Endodermal cell (in vitro differentiated cells): ENCODE measurements around the gene TMEM154. TPM values are rescaled to one million over a fixed set of nuclear protein-coding genes. Genes with fewer than 3 reads are reported as not detected.

Experiments used
- DNase-seq: peaks from one replicate; pipeline ENCODE4 v3.0.0-alpha.2; 2017
- H3K27ac ChIP-seq: 2 replicates; pipeline ENCODE4 v1.5.1; 2013; ENCODE audit warnings: mild to moderate bottlenecking, low read depth, low read length, moderate library complexity
- H3K27me3 ChIP-seq: 2 replicates; pipeline ENCODE4 v1.6.1; 2013; ENCODE audit warnings: mild to moderate bottlenecking, low read length, moderate library complexity; ENCODE audit not compliant: insufficient read depth, control insufficient read depth, poor library complexity, severe bottlenecking
- H3K36me3 ChIP-seq: 2 replicates; pipeline ENCODE4 v1.7.0; 2013; ENCODE audit warnings: mild to moderate bottlenecking, low read length, moderate library complexity; ENCODE audit not compliant: control insufficient read depth, insufficient read depth
- H3K4me1 ChIP-seq: one replicate; pipeline ENCODE4 v1.7.0; 2013; ENCODE audit warnings: low read length; ENCODE audit not compliant: control insufficient read depth, insufficient read depth
- H3K4me3 ChIP-seq: 2 replicates; pipeline ENCODE4 v1.5.1; 2013; ENCODE audit warnings: mild to moderate bottlenecking, low read length, moderate library complexity
- H3K9ac ChIP-seq: 2 replicates; pipeline ENCODE4 v1.6.1; 2013; ENCODE audit warnings: mild to moderate bottlenecking, low read length, moderate library complexity; ENCODE audit not compliant: poor library complexity, severe bottlenecking; ENCODE audit errors: extremely low read depth
- H3K9me3 ChIP-seq: 2 replicates; pipeline ENCODE4 v1.6.1; 2013; ENCODE audit warnings: mild to moderate bottlenecking, low read length, moderate library complexity; ENCODE audit not compliant: control insufficient read depth
- H3K27ac Mint-ChIP-seq: 2 replicates; pipeline ENCODE4 v1.8.0; 2020; ENCODE audit warnings: mixed read lengths
- H3K27me3 Mint-ChIP-seq: 2 replicates; pipeline ENCODE4 v1.8.0; 2021; ENCODE audit warnings: mild to moderate bottlenecking, mixed read lengths; ENCODE audit not compliant: insufficient read depth
- H3K36me3 Mint-ChIP-seq: 2 replicates; pipeline ENCODE4 v1.8.0; 2020; ENCODE audit warnings: low read depth, mixed read lengths
- H3K4me1 Mint-ChIP-seq: 2 replicates; pipeline ENCODE4 v1.8.0; 2020; ENCODE audit warnings: mixed read lengths
- H3K4me3 Mint-ChIP-seq: 2 replicates; pipeline ENCODE4 v1.8.0; 2020; ENCODE audit warnings: mild to moderate bottlenecking, moderate library complexity, mixed read lengths
- H3K9me3 Mint-ChIP-seq: 2 replicates; pipeline ENCODE4 v1.8.0; 2020; ENCODE audit warnings: mild to moderate bottlenecking, mixed read lengths
- CTCF ChIP-seq: fragments of 200-600 bp; sonication (generic); conservative IDR thresholded peaks from 2 replicates; pipeline ENCODE4 v1.5.0; 2021; ENCODE audit warnings: antibody characterized with exemption, mild to moderate bottlenecking
- WGBS, 2 experiments: methylation state at CpG; one replicate each; pipeline versions ENCODE4 v1.1.5 to v1.1.7; 2013; ENCODE audit warnings: missing lambda C conversion rate in 2 of 2, mixed read lengths in 1 of 2; ENCODE audit not compliant: insufficient coverage in 1 of 2, insufficient read length in 1 of 2; 5-methylcytosine and 5-hydroxymethylcytosine counted together
- total RNA-seq, 2 donors: library from RNA; stranded (reverse); fragmentation: NEBNext Ultra II Directional in 1 of 2; extraction: Animal tissue kit (Norgen Biotek cat#: 25700) in 1 of 2; gene quantifications; 2 replicates in 1 of 2; 3 replicates in 1 of 2; pipeline ENCODE4 v1.2.1, GENCODE V29; 2021

TMEM154 gene
- total RNA-seq, 2 donors from 2014 or later, result 0.81 to 1.6 TPM

DNA sequence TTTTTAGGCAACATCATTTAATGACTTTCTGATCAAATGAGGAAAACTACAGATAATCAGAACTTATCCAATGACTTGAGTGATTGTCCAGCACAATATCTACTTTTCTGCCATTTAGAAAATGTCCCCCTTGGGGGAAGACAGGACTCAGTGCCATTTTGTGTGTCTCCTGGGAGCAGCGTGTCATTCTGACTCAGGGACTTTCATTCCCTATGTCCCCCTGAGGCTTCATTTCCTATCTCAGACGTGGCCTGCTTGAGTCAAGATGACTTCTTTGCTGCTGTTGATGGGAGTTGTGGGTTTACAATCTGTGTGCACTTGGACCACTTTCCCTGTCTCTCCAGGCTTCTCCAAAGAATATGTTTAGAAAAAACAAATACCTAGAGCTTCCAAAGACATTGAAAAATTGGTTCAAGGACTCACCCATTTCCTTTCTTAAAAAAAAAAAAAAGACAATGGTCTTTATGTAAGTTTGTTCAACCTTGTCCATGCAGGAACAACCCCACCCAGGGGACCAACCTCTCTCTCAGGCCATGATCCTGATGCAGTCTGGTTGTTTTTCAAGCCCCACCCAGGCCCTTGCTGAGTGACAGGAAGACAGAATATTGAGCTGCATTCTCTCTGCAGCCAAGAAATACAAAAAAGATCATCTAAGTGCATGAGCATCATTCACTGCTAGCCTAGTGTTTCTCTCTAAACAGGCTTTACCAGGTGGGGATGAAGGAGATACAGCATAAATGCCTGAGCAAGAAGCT is 34.3 kb upstream of the TMEM154 start:
- no peak overlapping the region for H3K4me3 Mint-ChIP-seq

GRCh38 chr4:152709675-152710438 is 30.1 kb upstream of the TMEM154 start:
- Mint-ChIP-seq H3K27ac (peak overlapping the region; percentile 80), H3K4me1 (peaks cover 48% of the 10 kb centered on the region), H3K4me3 (no peak overlapping the region), H3K36me3 (peaks cover 2% of the 10 kb centered on the region), H3K27me3 (no peaks in the 10 kb centered on the region), H3K9me3 (peaks cover 2% of the 10 kb centered on the region)
- no peaks in the 10 kb centered on the region for H3K27me3 ChIP-seq
- no peaks in the 10 kb centered on the region for H3K36me3 ChIP-seq
- H3K27ac ChIP-seq, result no peak overlapping the region
- no peak overlapping the region for H3K4me3 ChIP-seq
- WGBS, 2 experiments, result 69 to 90% methylated on average over 2 to 6 of the region's 6 CpGs
- TF ChIP-seq CTCF, result no peak
- peak; percentile 92 for DNase-seq
- no peaks in the 10 kb centered on the region for H3K9me3 ChIP-seq
- no peak overlapping the region for H3K9ac ChIP-seq
- no peaks in the 10 kb centered on the region for H3K4me1 ChIP-seq

More for the DNA sequence above, 34.3 kb upstream of the TMEM154 start:
- 91 to 100% methylated on average over 1 to 2 of the region's 2 CpGs for WGBS, 2 experiments
- H3K27ac Mint-ChIP-seq, result no peak overlapping the region
- Histone ChIP-seq H3K4me1 (no peaks in the 10 kb centered on the region), H3K36me3 (no peaks in the 10 kb centered on the region), H3K27ac (no peak overlapping the region), H3K9me3 (peaks cover 5% of the 10 kb centered on the region), H3K27me3 (no peaks in the 10 kb centered on the region), H3K4me3 (no peak overlapping the region), H3K9ac (no peak overlapping the region)
- peaks cover 14% of the 10 kb centered on the region for H3K9me3 Mint-ChIP-seq
- peaks cover 7% of the 10 kb centered on the region for H3K36me3 Mint-ChIP-seq
- peak; percentile 12 for DNase-seq
- H3K4me1 Mint-ChIP-seq, result peaks cover 21% of the 10 kb centered on the region
- H3K27me3 Mint-ChIP-seq, result no peaks in the 10 kb centered on the region
- no peak for TF ChIP-seq CTCF

GRCh38 chr4:152708796-152709195 is 29.0 kb upstream of the TMEM154 start:
- peak; percentile 57 for DNase-seq
- no peak overlapping the region for H3K4me3 ChIP-seq
- TF ChIP-seq CTCF, result no peak
- WGBS, 2 experiments, result 55 to 66% methylated on average over 3 to 4 of the region's 4 CpGs
- no peaks in the 10 kb centered on the region for H3K36me3 Mint-ChIP-seq
- H3K9ac ChIP-seq, result no peak overlapping the region
- H3K4me3 Mint-ChIP-seq, result no peak overlapping the region
- no peaks in the 10 kb centered on the region for H3K9me3 Mint-ChIP-seq
- H3K27me3 ChIP-seq, result no peaks in the 10 kb centered on the region
- no peaks in the 10 kb centered on the region for H3K36me3 ChIP-seq
- H3K27ac Mint-ChIP-seq, result no peak overlapping the region
- H3K4me1 Mint-ChIP-seq, result peaks cover 50% of the 10 kb centered on the region
- H3K4me1 ChIP-seq, result no peaks in the 10 kb centered on the region
- no peak overlapping the region for H3K27ac ChIP-seq
- peaks cover 5% of the 10 kb centered on the region for H3K9me3 ChIP-seq
- H3K27me3 Mint-ChIP-seq, result no peaks in the 10 kb centered on the region
